Right lobe of liver (tissue), 6 donors: ENCODE measurements around the gene MTREX. TPM values are rescaled to one million over a fixed set of nuclear protein-coding genes. Genes with fewer than 3 reads are reported as not detected.

Source experiments
- ATAC-seq, 4 donors: fragments of 200-7000 bp; cut with Tn5 transposase; one replicate each; pipeline ENCODE4 v1.9.1; 2020; ENCODE audit warnings: mild to moderate bottlenecking in 4 of 4, moderate library complexity in 4 of 4
- DNase-seq, 3 donors: peaks; one replicate each; pipeline ENCODE4 v3.0.0-alpha.2; 2020
- H3K27ac ChIP-seq, 3 donors: fragments of 200-600 bp; one replicate each; pipeline ENCODE4 v1.8.0; 2022
- H3K27me3 ChIP-seq, 2 donors: fragments of 200-600 bp; one replicate each; pipeline ENCODE4 v1.8.0; 2022
- H3K36me3 ChIP-seq, 4 donors: fragments of 200-600 bp; sonication (generic) in 1 of 4; one replicate each; pipeline versions ENCODE4 v1.5.1 to v1.8.0; 2017 to 2022; ENCODE audit warnings: control low read depth in 1 of 4
- H3K4me1 ChIP-seq, 4 donors: fragments of 200-600 bp; sonication (generic) in 1 of 4; one replicate each; pipeline versions ENCODE4 v1.5.1 to v1.8.0; 2017 to 2022; ENCODE audit warnings: control low read depth in 1 of 4
- H3K4me3 ChIP-seq, 3 donors: fragments of 200-600 bp; one replicate each; pipeline ENCODE4 v1.8.0; 2022
- H3K9me3 ChIP-seq, 4 donors: fragments of 200-600 bp; sonication (generic) in 1 of 4; one replicate each; pipeline versions ENCODE4 v1.5.1 to v1.8.0; 2017 to 2022; ENCODE audit warnings: control low read depth in 1 of 4
- CTCF ChIP-seq, 4 donors: fragments of 200-600 bp in 3 of 4; fragments of 450-650 bp in 1 of 4; IDR thresholded peaks; one replicate each; pipeline versions ENCODE4 v1.5.1 to v1.8.0; 2016 to 2022; ENCODE audit warnings: antibody characterized with exemption in 4 of 4, mild to moderate bottlenecking in 2 of 4
- POLR2A ChIP-seq: fragments of 450-650 bp; IDR thresholded peaks from one replicate; pipeline ENCODE4 v1.6.1; 2017; ENCODE audit warnings: antibody characterized with exemption, mild to moderate bottlenecking
- WGBS: methylation state at CpG from one replicate; pipeline ENCODE4 v1.1.6; 2018; ENCODE audit warnings: low coverage, low lambda C conversion rate; ENCODE audit not compliant: insufficient coverage; ENCODE audit errors: missing lambda C conversion rate; 5-methylcytosine and 5-hydroxymethylcytosine counted together
- intact Hi-C, 2 donors: fragments of 100-400 bp; cut with DNase I; formaldehyde crosslinking; loops; one replicate each; pipeline versions ENCODE4 v1.11.2 to v1.14.1; 2022
- total RNA-seq, 6 experiments: library from RNA; depleted of rRNA in 2 of 6; stranded (reverse); fragments of >200 nt in 2 of 6; fragmentation: NEBNext Ultra II Directional in 3 of 6; extraction: Animal tissue kit (Norgen Biotek cat#: 25700) in 3 of 6; gene quantifications; one replicate each; pipeline versions ENCODE4 v1.1.0 to v1.2.4, GENCODE V29; 2016 to 2023
- donor health status: DM: no; HTN: yes; CAD: no.
- donor health status: DM: no; HTN: no; CAD: no.
- donor health status: DM: no; HTN: no; CAD: no.
- donor health status: DM: no; HTN: yes; CAD: no.
- donor health status: DM: no; HTN: yes; CAD: no.

Gene MTREX
- total RNA-seq, 6 experiments from 2014 or later = 24.7 to 42.4 (median 31.9) TPM

GRCh38 chr5:55441107-55441771 lies 133.4 kb downstream of the MTREX start:
- peaks cover 0 to 7% (median 0%) of the 10 kb centered on the region in 4 donors for H3K4me1 ChIP-seq
- peaks cover 0 to 10% (median 6%) of the 10 kb centered on the region in 4 donors for H3K36me3 ChIP-seq
- no peaks in the 10 kb centered on the region for H3K9me3 ChIP-seq
- H3K27me3 ChIP-seq = no peaks in the 10 kb centered on the region
- intact Hi-C loops = no loop called here
- ATAC-seq (no peak), DNase-seq (no peak)
- no peak overlapping the region for H3K27ac ChIP-seq
- H3K4me3 ChIP-seq = no peak overlapping the region
- 82% methylated on average over 2 of the region's 3 CpGs for WGBS
- TF ChIP-seq CTCF (IDR thresholded peaks at IDR 0.05) (no peak), POLR2A (no peak)

DNA sequence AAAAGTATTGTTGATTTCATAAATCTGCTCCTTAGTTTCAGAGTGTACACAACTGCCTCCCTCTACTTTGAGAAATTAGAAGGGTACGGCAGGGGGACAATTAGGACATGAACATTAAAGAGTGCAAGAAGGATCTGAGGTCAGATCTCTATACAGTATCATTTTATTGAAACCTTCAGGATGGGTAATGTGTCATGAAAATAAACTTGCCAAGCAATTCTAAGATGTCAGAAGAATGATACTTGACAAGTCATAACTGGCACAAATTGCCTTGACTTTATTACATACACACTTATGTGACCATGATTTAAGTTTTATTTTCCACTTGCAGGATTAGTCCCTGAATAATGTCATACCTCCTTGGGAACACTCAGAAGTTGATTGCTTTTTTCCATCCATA lies 134.2 kb downstream of the MTREX start:
- ATAC-seq = no peak
- peaks cover 0 to 10% (median 5%) of the 10 kb centered on the region in 4 donors for H3K36me3 ChIP-seq
- WGBS = 100% methylated on average over 1 of the region's 1 CpG
- H3K9me3 ChIP-seq = no peaks in the 10 kb centered on the region
- no peak for TF ChIP-seq CTCF (IDR thresholded peaks at IDR 0.05)
- no peak for TF ChIP-seq POLR2A
- no peak overlapping the region for H3K4me3 ChIP-seq
- peaks cover 0 to 7% (median 0%) of the 10 kb centered on the region in 4 donors for H3K4me1 ChIP-seq
- H3K27me3 ChIP-seq = no peaks in the 10 kb centered on the region
- DNase-seq = no peak
- no peak overlapping the region for H3K27ac ChIP-seq
- intact Hi-C loops = no loop called here

DNA sequence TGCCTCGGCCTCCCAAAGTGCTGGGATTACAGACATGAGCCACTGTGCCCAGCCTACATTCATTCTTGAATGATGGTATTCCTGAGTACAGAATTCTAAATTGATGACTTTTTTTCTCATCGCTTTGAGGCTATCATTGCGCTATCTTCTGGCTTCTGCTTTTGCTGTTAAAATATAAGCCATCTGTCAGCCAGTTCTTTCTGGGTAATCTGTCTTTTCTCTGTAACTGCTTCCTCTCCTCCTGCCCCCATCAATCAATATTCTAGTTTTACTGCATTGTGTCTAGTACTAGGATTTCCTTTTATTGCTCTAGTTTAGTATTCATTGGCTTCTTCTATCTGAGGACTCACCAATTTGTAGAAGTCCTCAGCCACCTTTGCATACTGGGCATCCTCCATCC lies 138.0 kb downstream of the MTREX start:
- Histone ChIP-seq H3K4me1 (no peaks in the 10 kb centered on the region), H3K27me3 (no peaks in the 10 kb centered on the region), H3K4me3 (no peak overlapping the region), H3K9me3 (no peaks in the 10 kb centered on the region), H3K27ac (no peak overlapping the region), H3K36me3 (peaks cover 0 to 10% (median 5%) of the 10 kb centered on the region in 4 donors)
- TF ChIP-seq CTCF (IDR thresholded peaks at IDR 0.05) (no peak), POLR2A (no peak)
- no peak for DNase-seq
- ATAC-seq = peak in 1 of 4 donors; percentile 18
- WGBS = 90% methylated on average over 3 of the region's 3 CpGs
- intact Hi-C loops = no loop called here

DNA sequence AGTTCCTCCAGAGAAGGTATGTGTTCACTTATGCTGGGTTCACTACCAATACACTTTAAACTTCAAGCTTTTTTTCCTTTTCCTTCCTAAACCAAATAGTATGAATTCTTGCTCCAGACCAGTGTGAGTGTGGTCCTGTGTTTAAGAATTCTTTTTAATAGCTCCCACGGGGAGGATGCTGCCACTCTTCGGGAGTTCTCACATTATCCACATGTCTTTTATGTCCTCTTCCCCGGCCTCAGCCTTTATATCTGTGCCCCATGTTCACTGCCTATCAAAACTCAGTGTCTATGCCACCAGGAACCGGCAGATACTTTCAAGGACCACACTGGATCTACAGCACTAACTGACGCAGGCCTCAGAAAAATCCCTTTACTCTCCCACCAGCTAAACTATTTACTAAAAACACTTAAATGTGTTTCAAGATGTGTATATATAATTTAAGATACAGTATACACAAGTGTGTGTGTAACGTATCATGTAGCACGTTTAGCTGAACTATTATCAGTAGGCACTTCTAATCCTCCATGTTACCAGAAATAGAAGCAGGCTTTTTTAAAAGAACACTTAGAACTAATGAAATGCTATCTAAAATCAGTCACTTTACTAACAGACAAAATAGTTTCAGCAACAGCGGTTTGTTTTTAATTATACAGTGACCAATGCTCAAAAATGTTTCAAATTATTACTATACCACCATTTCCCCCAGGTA lies 139.0 kb downstream of the MTREX start:
- no peak overlapping the region for H3K27ac ChIP-seq
- ATAC-seq (no peak), DNase-seq (no peak)
- no peaks in the 10 kb centered on the region for H3K9me3 ChIP-seq
- H3K27me3 ChIP-seq = no peaks in the 10 kb centered on the region
- H3K36me3 ChIP-seq = peaks cover 0 to 2% (median under 1%) of the 10 kb centered on the region in 4 donors
- TF ChIP-seq POLR2A (no peak), CTCF (IDR thresholded peaks at IDR 0.05) (no peak)
- intact Hi-C loops = no loop called here
- no peak overlapping the region for H3K4me3 ChIP-seq
- no peaks in the 10 kb centered on the region for H3K4me1 ChIP-seq
- WGBS = 59% methylated on average over 7 of the region's 8 CpGs
